Stimulated activated naive B cell treated with anti-CD40 and anti-IgM and Interleukin-4, amounts not matched to agents 10 μg/mL and 1 μg/mL and 100 μg/mL, for 72 hours (primary cell): ENCODE results near the gene CCL2.
A peak's percentile ranks its signal among the peaks of the same experiment; 100 is the strongest.
"Not testable (repeated sequence)": the region's sequence is repeated elsewhere in the genome, so short reads cannot be mapped to it uniquely, and the experiment has no call there.

ENCODE experiments used
- ATAC-seq, 2 donors: fragments of 150-1000 bp; cut with Tn5 transposase; replicated peaks; 2 replicates each; pipeline ENCODE4 v1.10.0; 2021; ENCODE audit warnings: moderate library complexity in 1 of 2
- DNase-seq: peaks from one replicate; pipeline ENCODE4 v3.0.0; 2021
- H3K27ac Mint-ChIP-seq: one replicate; pipeline ENCODE4 v1.8.0; 2022; ENCODE audit warnings: mild to moderate bottlenecking, mixed read lengths
- H3K27me3 Mint-ChIP-seq, 2 donors: one replicate each; pipeline ENCODE4 v1.8.0; 2022; ENCODE audit warnings: mixed read lengths in 2 of 2
- H3K36me3 Mint-ChIP-seq, 2 donors: one replicate each; pipeline ENCODE4 v1.8.0; 2022; ENCODE audit warnings: mixed read lengths in 2 of 2, mild to moderate bottlenecking in 1 of 2
- H3K4me1 Mint-ChIP-seq, 2 donors: one replicate each; pipeline ENCODE4 v1.8.0; 2022; ENCODE audit warnings: mixed read lengths in 2 of 2, mild to moderate bottlenecking in 1 of 2
- H3K4me3 Mint-ChIP-seq, 2 donors: one replicate each; pipeline ENCODE4 v1.8.0; 2022; ENCODE audit warnings: mild to moderate bottlenecking in 2 of 2, mixed read lengths in 2 of 2, moderate library complexity in 1 of 2
- H3K9me3 Mint-ChIP-seq, 2 donors: one replicate each; pipeline ENCODE4 v1.8.0; 2022; ENCODE audit warnings: mixed read lengths in 2 of 2, mild to moderate bottlenecking in 1 of 2

CCL2 gene

DNA sequence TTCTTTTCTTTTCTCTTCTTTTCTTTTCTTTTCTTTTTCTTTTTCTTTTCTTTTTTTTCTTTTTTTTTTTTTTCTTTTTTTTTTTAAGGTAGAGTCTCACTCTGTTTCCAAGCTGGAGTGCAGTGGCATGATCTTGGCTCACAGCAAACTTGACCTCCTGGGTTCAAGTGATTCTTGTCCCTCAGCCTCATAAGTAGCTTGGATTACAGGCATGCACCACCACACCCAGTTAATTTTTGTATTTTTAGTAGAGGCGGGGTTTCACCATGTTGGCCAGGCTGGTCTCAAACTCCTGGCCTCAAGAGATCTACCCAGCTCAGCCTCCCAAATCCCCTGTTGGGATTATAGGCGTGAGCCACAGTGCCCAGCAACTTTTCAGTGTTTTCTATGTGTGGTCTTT is 27.8 kb upstream of the CCL2 start:
- not testable (repeated sequence) for H3K27ac Mint-ChIP-seq, DNase-seq
- peaks cover 7 to 22% of the 10 kb centered on the region in 2 donors for H3K27me3 Mint-ChIP-seq

DNA sequence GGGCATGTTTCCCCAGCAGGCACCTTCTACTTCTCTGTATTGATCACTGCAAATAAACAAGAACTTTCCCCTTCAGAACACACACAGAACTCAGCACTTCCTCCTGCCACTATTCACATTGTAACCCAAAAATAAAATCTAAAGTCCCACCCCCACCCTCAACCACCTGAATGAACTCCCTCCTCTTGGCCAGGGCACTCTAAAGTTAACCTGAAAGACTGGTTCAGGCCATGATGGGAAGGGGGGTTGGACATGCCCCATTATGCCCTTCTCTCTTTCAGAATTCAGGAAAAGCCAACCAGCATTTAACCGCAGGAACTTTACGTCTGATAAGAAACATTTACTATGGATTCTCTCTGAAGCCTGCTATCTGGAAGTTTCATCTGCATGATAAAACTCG is 27.4 kb upstream of the CCL2 start:
- Mint-ChIP-seq H3K4me1 (peaks cover 6 to 7% of the 10 kb centered on the region in 2 donors), H3K27ac (no peak overlapping the region), H3K9me3 (peaks cover 5 to 8% of the 10 kb centered on the region in 2 donors), H3K36me3 (peaks cover 0 to 2% of the 10 kb centered on the region in 2 donors), H3K4me3 (no peak overlapping the region), H3K27me3 (peaks cover 7 to 21% of the 10 kb centered on the region in 2 donors)
- no peak for ATAC-seq
- no peak for DNase-seq

More for the DNA sequence above, 27.8 kb upstream of the CCL2 start:
- not testable (repeated sequence) for H3K4me3 Mint-ChIP-seq, H3K36me3 Mint-ChIP-seq, H3K9me3 Mint-ChIP-seq, H3K4me1 Mint-ChIP-seq, ATAC-seq

DNA sequence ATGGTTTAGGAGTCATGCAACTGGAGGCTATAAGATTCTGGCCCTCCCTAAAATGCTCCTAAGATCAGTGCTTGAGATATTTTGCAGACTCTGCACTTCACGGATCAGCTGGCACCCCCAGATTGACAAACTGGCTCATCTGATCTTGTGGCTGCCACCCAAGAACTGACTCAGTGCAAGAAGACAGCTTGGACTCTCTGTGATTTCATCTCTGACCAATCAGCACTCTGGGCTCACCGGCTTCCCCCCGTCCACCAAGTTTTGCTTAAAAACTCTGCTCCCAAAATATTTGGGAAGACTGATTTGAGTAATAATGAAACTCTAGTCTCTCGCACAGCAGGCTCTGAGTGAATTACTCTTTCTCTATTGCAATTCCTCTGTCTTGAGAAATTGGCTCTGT is 26.3 kb upstream of the CCL2 start:
- Mint-ChIP-seq H3K36me3 (peaks cover 0 to 2% of the 10 kb centered on the region in 2 donors), H3K27ac (no peak overlapping the region), H3K27me3 (peaks cover 17 to 21% of the 10 kb centered on the region in 2 donors), H3K4me3 (no peak overlapping the region), H3K9me3 (peaks cover 5 to 8% of the 10 kb centered on the region in 2 donors), H3K4me1 (peaks cover 10 to 17% of the 10 kb centered on the region in 2 donors)
- no peak for DNase-seq
- ATAC-seq, result no peak

DNA sequence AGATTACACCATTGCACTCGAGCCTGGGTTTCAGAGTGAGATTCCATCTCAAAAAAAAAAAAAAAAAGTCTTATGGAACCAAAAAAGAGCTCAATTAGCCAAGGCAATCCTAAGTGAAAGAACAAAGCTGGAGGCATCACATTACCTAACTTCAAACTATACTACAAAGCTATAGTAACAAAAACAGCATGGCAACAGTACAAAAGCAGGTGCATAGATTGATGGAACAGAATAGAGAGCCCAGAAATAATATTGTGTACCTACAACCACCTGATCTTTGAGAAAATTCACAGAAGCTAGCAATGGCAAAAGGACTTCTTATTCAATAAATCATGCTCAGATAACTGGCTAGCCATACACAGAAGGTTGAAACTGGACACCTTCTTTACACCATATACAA is 24.7 kb upstream of the CCL2 start:
- Mint-ChIP-seq H3K9me3 (peaks cover 5 to 8% of the 10 kb centered on the region in 2 donors), H3K27ac (no peak overlapping the region), H3K27me3 (peaks cover 14 to 20% of the 10 kb centered on the region in 2 donors), H3K4me3 (no peak overlapping the region), H3K4me1 (peaks cover 18 to 31% of the 10 kb centered on the region in 2 donors), H3K36me3 (peaks cover 0 to 2% of the 10 kb centered on the region in 2 donors)
- ATAC-seq (no peak), DNase-seq (no peak)

DNA sequence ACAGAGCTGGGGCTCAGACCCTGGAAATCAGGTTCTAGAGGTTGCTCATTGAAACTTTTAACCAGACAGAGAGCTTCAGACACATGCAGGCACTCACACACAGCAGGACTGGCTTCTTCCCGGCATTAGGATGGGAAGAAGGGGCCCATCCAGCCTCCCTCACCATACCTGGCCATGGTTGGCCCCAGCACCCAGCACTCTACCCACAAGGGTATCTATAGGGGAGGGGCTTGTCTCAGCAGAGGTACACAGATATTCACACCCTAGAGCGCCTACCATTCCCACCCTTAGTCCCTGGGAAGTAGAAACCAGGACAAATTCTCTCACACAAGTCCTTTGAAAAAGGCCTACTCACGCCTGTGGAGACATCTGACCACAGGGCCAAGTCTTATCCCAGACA is 20.5 kb upstream of the CCL2 start:
- DNase-seq (no peak), ATAC-seq (no peak)
- Mint-ChIP-seq H3K27me3 (peaks cover 14 to 15% of the 10 kb centered on the region in 2 donors), H3K4me1 (peaks cover 28 to 40% of the 10 kb centered on the region in 2 donors), H3K4me3 (no peak overlapping the region), H3K27ac (no peak overlapping the region), H3K36me3 (peaks cover 0 to under 1% of the 10 kb centered on the region in 2 donors), H3K9me3 (peaks cover 4 to 5% of the 10 kb centered on the region in 2 donors)

GRCh38 chr17:34235389-34236028 is 19.6 kb upstream of the CCL2 start:
- peak; percentile 35 to 38 for ATAC-seq
- peaks cover 31 to 45% of the 10 kb centered on the region in 2 donors for H3K4me1 Mint-ChIP-seq
- H3K4me3 Mint-ChIP-seq, result no peak overlapping the region
- no peak for DNase-seq
- peaks cover 14% of the 10 kb centered on the region in 2 donors for H3K27me3 Mint-ChIP-seq
- peaks cover 1% of the 10 kb centered on the region in 2 donors for H3K9me3 Mint-ChIP-seq
- H3K27ac Mint-ChIP-seq, result no peak overlapping the region
- no peaks in the 10 kb centered on the region for H3K36me3 Mint-ChIP-seq

DNA sequence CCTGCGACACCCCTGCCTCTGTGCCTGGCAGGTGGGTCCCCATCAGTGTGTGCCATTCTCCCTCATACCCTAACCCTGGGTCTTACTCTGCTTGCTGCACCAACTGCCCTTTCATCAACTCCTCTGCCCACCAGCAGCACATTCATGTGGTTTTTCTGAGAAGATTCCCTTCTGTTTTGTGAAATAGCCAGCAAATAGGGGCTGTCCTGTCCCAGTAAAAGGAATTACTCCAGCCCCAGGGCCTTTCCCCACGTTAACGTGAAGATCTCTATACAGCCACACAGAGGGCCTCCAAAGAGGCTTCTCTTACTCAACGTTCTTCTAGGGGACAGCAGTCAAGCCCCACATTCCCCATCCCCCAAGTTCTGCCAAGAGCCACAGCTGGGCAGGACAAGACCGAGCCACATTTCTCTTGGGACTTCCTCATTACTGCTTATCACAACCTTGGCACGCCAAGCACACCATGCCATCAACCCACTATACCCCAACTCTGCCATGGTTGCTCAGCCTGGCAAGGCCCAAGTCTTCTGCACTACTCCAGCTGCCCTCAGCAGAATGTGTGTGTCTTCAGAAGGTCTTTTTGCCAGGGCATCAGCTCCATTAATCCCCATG is 18.7 kb upstream of the CCL2 start:
- no peaks in the 10 kb centered on the region for H3K9me3 Mint-ChIP-seq
- H3K27ac Mint-ChIP-seq, result peak overlapping the region; percentile 6
- peak overlapping the region in 1 of 2 donors; percentile 21 for H3K4me3 Mint-ChIP-seq
- DNase-seq (no peak), ATAC-seq (peak; percentile 76 to 77)
- H3K4me1 Mint-ChIP-seq, result peaks cover 32 to 46% of the 10 kb centered on the region in 2 donors
- no peaks in the 10 kb centered on the region for H3K36me3 Mint-ChIP-seq
- peaks cover 6 to 14% of the 10 kb centered on the region in 2 donors for H3K27me3 Mint-ChIP-seq

DNA sequence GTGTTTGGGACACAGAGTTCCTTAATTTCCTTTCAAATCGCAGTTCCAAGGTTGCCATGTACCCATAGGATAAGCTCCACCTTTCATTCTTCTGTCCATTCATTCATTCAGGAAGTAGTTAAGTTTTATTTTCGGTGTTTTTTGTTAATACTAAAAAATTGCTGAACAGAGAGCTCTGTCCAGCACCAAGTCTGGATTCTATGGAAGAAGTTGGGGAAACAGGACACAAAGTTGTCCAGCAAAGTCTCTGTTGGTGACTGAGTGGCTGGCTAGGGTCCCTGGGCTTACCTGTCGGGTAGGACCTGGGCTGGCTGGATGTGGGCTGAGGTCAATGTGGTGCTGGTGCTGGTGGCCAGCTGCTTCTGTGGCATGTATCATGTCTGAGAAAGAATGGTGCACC is 17.6 kb upstream of the CCL2 start:
- Mint-ChIP-seq H3K4me1 (peaks cover 36 to 52% of the 10 kb centered on the region in 2 donors), H3K9me3 (no peaks in the 10 kb centered on the region), H3K27me3 (peaks cover 6 to 14% of the 10 kb centered on the region in 2 donors), H3K27ac (no peak overlapping the region), H3K4me3 (no peak overlapping the region), H3K36me3 (no peaks in the 10 kb centered on the region)
- ATAC-seq (no peak), DNase-seq (no peak)

DNA sequence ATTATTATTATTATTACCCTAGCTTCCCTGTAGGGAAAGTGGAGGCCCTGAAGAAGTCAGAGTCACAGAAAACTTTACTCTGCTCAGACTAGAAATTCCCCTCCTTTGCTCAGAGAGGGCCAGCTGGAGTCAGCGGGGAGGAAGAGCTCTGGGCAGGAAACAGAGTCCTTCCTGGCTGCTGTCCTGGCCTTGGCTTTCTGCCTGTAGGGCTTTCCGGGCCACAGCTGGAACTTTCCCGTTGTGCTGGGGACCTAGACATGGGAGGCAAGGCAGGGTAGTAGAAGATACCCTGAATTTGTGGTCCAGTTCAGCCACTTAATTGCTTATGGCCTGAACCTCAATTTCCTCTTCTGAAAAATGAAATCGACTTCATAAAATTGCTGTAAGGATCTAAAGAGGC is 14.0 kb upstream of the CCL2 start:
- Mint-ChIP-seq H3K4me3 (no peak overlapping the region), H3K27me3 (no peaks in the 10 kb centered on the region), H3K4me1 (peaks cover 24 to 27% of the 10 kb centered on the region in 2 donors), H3K27ac (no peak overlapping the region), H3K9me3 (no peaks in the 10 kb centered on the region), H3K36me3 (no peaks in the 10 kb centered on the region)
- no peak for DNase-seq
- ATAC-seq, result no peak

DNA sequence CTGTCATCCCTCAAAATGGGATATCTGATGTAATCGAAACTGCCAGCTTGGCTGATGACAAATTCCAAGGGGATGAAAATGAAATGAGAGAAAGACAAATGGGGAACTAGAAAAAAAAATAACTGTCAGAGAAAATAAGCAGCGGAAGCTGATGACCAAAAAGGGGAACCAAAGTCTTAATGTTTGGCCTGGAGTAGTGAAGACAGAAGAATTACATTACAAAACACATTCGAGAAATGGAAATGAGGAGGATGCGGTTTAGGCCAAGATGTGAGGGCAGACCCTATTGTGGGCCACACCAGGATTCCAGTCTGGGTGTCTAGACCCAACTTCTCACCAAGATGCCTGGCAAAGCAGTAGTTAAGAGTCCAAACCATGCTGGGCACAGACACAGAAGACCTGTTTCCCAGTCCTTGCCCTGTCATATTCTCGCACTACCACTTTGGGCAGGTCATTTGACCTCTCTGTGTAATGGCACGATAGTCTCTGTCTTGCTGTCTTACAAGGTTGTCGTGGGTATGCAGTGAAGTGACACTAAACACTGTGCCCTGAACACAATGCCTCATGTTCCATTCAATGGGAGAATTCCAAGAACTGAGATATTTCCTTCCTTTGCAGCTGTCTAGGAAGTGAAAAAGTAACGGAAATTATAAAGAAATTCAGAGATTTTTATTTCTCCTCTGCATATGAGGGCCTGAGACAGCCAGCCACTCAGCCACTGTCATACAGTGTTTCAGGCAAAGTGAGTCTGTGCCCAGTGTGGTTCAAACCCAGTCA is 12.3 kb upstream of the CCL2 start:
- no peak overlapping the region for H3K27ac Mint-ChIP-seq
- no peaks in the 10 kb centered on the region for H3K9me3 Mint-ChIP-seq
- ATAC-seq (peak; percentile 77 to 79), DNase-seq (no peak)
- no peak overlapping the region for H3K4me3 Mint-ChIP-seq
- H3K27me3 Mint-ChIP-seq, result peaks cover 0 to 3% of the 10 kb centered on the region in 2 donors
- H3K36me3 Mint-ChIP-seq, result no peaks in the 10 kb centered on the region
- peaks cover 17 to 22% of the 10 kb centered on the region in 2 donors for H3K4me1 Mint-ChIP-seq

DNA sequence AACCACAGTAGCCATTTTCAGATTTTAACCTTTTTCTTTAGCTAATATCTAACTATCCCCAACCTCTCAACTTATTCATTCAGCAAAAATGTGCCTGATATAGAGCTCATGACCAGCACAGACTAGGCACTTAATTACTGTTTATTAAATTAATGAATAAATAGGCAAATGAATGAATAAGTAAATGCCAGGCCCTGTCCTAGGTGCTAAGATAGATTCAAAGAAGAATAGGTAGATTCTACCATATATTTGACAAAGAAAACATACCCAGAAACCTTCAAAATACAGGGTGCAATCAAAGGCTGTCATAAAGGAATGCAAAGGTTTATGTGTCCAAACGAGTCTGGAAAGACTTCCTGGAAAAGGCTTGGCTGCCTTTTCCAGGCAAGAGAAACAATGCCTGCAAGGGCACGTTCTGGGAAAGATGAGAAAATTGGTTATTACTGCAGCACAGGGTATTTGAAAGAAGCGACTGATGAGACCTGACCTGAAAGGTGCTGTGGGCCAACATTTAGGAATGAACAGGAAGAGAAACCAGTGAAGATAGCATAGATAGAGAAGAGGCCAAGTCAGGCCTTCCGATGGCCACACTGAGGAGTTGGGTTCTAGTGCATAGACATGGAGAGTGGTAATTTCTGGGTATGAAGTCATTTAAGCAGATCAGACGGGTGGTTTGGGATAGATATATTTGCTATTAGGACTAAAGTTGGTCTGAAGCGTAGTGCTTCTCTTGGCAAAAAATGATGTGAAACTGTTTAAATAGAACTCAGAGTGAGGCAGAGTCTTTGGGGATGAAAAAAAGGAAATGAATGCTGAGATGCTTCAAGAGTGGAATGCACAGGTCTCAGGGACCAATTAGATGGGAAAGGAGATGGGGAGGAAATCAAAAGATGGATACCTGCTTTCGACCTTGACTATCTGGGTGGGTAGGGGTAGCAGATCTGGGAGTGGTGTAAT is 11.4 kb upstream of the CCL2 start:
- Mint-ChIP-seq H3K27me3 (peaks cover 0 to 8% of the 10 kb centered on the region in 2 donors), H3K27ac (no peak overlapping the region)

GRCh38 chr17:34245351-34245905 is 9.7 kb upstream of the CCL2 start:
- no peaks in the 10 kb centered on the region for H3K36me3 Mint-ChIP-seq
- ATAC-seq, result no peak
- H3K4me1 Mint-ChIP-seq, result peaks cover 13 to 41% of the 10 kb centered on the region in 2 donors
- H3K4me3 Mint-ChIP-seq, result no peak overlapping the region
- H3K9me3 Mint-ChIP-seq, result no peaks in the 10 kb centered on the region
- H3K27ac Mint-ChIP-seq, result no peak overlapping the region
- no peak for DNase-seq
- peaks cover 0 to 11% of the 10 kb centered on the region in 2 donors for H3K27me3 Mint-ChIP-seq

More for the DNA sequence above, 11.4 kb upstream of the CCL2 start:
- Mint-ChIP-seq H3K36me3 (no peaks in the 10 kb centered on the region), H3K4me1 (peaks cover 17 to 31% of the 10 kb centered on the region in 2 donors), H3K4me3 (no peak overlapping the region), H3K9me3 (no peaks in the 10 kb centered on the region)
- peak; percentile 20 to 53 for ATAC-seq
- no peak for DNase-seq

GRCh38 chr17:34246446-34246845 is 8.6 kb upstream of the CCL2 start:
- Mint-ChIP-seq H3K27me3 (peaks cover 9 to 17% of the 10 kb centered on the region in 2 donors), H3K9me3 (no peaks in the 10 kb centered on the region), H3K36me3 (no peaks in the 10 kb centered on the region), H3K27ac (no peak overlapping the region), H3K4me1 (peaks cover 16 to 48% of the 10 kb centered on the region in 2 donors), H3K4me3 (peak overlapping the region in 1 of 2 donors; percentile 0)
- DNase-seq (no peak), ATAC-seq (peak; percentile 68 to 78)
